ENCODE results near the gene MRPL30. TPM values are rescaled to one million over a fixed set of nuclear protein-coding genes. Genes with fewer than 3 reads are reported as not detected.

Gene MRPL30
- total RNA-seq, 1 experiment from 2014 or later = 38.8 TPM

DNA sequence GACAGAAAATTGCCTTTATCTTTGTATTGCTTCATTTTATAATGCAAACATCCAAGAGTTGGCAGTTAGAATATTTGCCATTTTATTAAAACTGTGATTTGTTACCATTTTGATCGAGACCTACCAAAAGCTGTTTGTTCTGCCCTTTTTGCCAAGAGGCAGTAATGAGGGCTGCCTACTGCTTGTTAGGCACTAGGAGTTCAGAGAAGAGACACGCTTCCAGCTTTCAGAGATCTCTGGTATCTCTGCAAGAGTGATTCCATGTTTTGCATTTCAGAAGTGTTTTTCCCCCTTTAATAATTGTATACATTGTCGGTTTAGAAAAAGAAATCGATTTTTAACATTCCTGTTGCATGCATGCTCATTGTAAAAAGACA, 628 bp downstream of the MRPL30 start:
- CTCF ChIA-PET = interaction anchor here (1.0 kb wide), 1 partner anchor 40 kb away, joined by 3 read pairs; the partner anchor contains the start of gene C2orf15
- DNase-seq = no peak
- H3K4me3 Mint-ChIP-seq (ENCODE audit: low read depth, unreplicated experiment) = peak overlapping the region; percentile 89
- no TSS peak for BruUV-seq (replicated peaks)
- peaks cover 31% of the 10 kb centered on the region for H3K36me3 Mint-ChIP-seq (ENCODE audit: insufficient read depth, unreplicated experiment)
- TF ChIP-seq CTCF (IDR thresholded peaks at IDR 0.05; ENCODE audit: unreplicated experiment) = no peak
- no peaks in the 10 kb centered on the region for H3K27me3 Mint-ChIP-seq (ENCODE audit: unreplicated experiment)
- H3K27ac Mint-ChIP-seq (ENCODE audit: unreplicated experiment) = peak overlapping the region; percentile 88
- no peaks in the 10 kb centered on the region for H3K9me3 Mint-ChIP-seq (ENCODE audit: low read depth, unreplicated experiment)
- peaks cover 44% of the 10 kb centered on the region for H3K4me1 Mint-ChIP-seq (ENCODE audit: low read depth, unreplicated experiment)
- intact Hi-C loops (cut with micrococcal nuclease; ENCODE audit: unreplicated experiment) = loop anchor here (2.0 to 5.0 kb wide), 2 partner anchors 155 to 306 kb away; partner anchors contain the start of genes EIF5B and TXNDC9

DNA sequence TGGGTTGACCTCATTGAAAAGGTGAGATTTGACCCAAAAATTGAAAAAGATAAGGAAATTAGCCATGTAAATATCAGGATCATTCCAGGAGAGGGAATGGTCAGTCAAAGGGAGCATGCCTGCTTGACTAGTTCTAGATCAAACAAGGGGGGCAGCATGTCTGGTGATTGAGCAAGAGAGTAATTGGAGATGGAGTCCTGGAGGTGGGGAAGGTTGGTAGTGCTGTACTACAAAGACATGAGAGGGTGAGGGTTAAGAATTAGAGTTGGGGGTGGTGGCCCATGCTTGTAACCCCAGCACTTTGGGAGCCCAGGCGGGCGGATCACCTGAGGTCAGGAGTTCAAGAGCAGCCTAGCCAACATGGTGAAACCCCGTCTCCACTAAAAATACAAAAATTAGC, 2.0 kb downstream of the MRPL30 start:
- Mint-ChIP-seq H3K36me3 (ENCODE audit: insufficient read depth, unreplicated experiment) (peaks cover 31% of the 10 kb centered on the region), H3K9me3 (ENCODE audit: low read depth, unreplicated experiment) (no peaks in the 10 kb centered on the region), H3K27me3 (ENCODE audit: unreplicated experiment) (no peaks in the 10 kb centered on the region), H3K27ac (ENCODE audit: unreplicated experiment) (peak overlapping the region; percentile 38), H3K4me1 (ENCODE audit: low read depth, unreplicated experiment) (peaks cover 32% of the 10 kb centered on the region), H3K4me3 (ENCODE audit: low read depth, unreplicated experiment) (peak overlapping the region; percentile 89)
- CTCF ChIA-PET = interaction anchor here (0.6 kb wide), 1 partner anchor 1216 kb away, joined by 4 read pairs; no protein-coding TSS in a partner anchor
- intact Hi-C loops (cut with micrococcal nuclease; ENCODE audit: unreplicated experiment) = loop anchor here (5.0 kb wide), 1 partner anchor 304 kb away; no protein-coding TSS in a partner anchor
- no peak for TF ChIP-seq CTCF (IDR thresholded peaks at IDR 0.05; ENCODE audit: unreplicated experiment)
- DNase-seq = peak; percentile 57
- no TSS peak for BruUV-seq (replicated peaks)

DNA sequence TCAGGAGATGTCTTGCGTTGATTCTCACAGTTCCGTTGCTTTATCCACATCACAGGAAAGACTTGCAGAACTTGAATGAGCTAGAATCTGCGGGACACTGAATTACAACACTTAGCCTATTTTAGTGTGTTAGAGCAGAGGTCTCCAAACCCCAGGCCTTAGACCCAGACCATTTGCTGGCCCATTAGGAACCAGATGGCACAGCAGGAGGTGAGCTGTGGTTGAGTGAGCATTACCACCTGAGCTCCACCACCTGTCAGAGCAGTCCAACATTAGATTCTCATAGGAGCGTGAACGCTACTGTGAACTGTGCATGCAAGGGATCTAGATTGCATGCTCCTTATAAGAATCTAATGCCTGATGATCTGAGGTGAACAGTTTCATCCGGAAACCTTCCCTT, 3.8 kb downstream of the MRPL30 start:
- Mint-ChIP-seq H3K4me1 (ENCODE audit: low read depth, unreplicated experiment) (peaks cover 19% of the 10 kb centered on the region), H3K27ac (ENCODE audit: unreplicated experiment) (no peak overlapping the region), H3K36me3 (ENCODE audit: insufficient read depth, unreplicated experiment) (peaks cover 37% of the 10 kb centered on the region), H3K9me3 (ENCODE audit: low read depth, unreplicated experiment) (no peaks in the 10 kb centered on the region), H3K27me3 (ENCODE audit: unreplicated experiment) (no peaks in the 10 kb centered on the region), H3K4me3 (ENCODE audit: low read depth, unreplicated experiment) (no peak overlapping the region)
- no peak for DNase-seq
- TF ChIP-seq CTCF (IDR thresholded peaks at IDR 0.05; ENCODE audit: unreplicated experiment) = no peak
- CTCF ChIA-PET = no interaction called here
- BruUV-seq (replicated peaks) = no TSS peak
- intact Hi-C loops (cut with micrococcal nuclease; ENCODE audit: unreplicated experiment) = loop anchor here (5.0 kb wide), 1 partner anchor 302 kb away; no protein-coding TSS in a partner anchor

DNA sequence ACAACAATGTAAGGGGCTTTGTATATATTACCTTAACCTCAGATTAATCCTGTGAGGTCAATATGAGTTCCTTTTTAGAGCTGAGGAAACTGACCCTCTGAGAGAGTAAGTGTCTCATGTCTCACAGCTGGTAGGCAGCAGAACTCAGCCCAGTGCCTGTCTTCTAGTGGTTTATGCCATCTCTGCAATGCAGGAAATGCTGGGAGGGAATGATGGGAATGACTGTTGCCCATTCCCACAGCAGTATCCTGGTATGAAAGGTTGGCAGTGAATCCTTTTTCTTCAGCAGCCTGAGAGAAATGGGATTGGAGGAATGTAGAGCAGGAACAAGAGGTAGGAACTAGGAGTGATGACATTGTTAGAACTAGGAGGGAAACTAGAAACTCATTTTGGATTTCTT, 6.0 kb downstream of the MRPL30 start:
- Mint-ChIP-seq H3K9me3 (ENCODE audit: low read depth, unreplicated experiment) (no peaks in the 10 kb centered on the region), H3K4me1 (ENCODE audit: low read depth, unreplicated experiment) (peaks cover 12% of the 10 kb centered on the region), H3K27ac (ENCODE audit: unreplicated experiment) (no peak overlapping the region), H3K4me3 (ENCODE audit: low read depth, unreplicated experiment) (no peak overlapping the region), H3K36me3 (ENCODE audit: insufficient read depth, unreplicated experiment) (peaks cover 21% of the 10 kb centered on the region), H3K27me3 (ENCODE audit: unreplicated experiment) (no peaks in the 10 kb centered on the region)
- DNase-seq = no peak
- CTCF ChIA-PET = no interaction called here
- TF ChIP-seq CTCF (IDR thresholded peaks at IDR 0.05; ENCODE audit: unreplicated experiment) = no peak
- BruUV-seq (replicated peaks) = no TSS peak
- intact Hi-C loops (cut with micrococcal nuclease; ENCODE audit: unreplicated experiment) = no loop called here

Measured in Calu3 (cell line).